ENCODE measurements around the gene ENG.
A peak's percentile ranks its signal among the peaks of the same experiment; 100 is the strongest.

The ENG gene

GRCh38 chr9:127770905-127771569 is 83.4 kb downstream of the ENG start:
- DNase-seq, result peak; percentile 73

- no peak for DNase-seq
Observed at GRCh38 chr9:127770583-127770904, 83.9 kb downstream of the ENG start.

GRCh38 chr9:127769929-127770582 is 84.4 kb downstream of the ENG start:
- DNase-seq, result no peak

- no peak for DNase-seq
Observed at GRCh38 chr9:127769101-127769500, 85.4 kb downstream of the ENG start.

- no peak for DNase-seq
Observed at GRCh38 chr9:127768698-127769097, 85.8 kb downstream of the ENG start.

- no peak for DNase-seq
Observed at GRCh38 chr9:127767909-127768331, 86.5 kb downstream of the ENG start.

GRCh38 chr9:127767410-127767809 is 87.0 kb downstream of the ENG start:
- DNase-seq, result no peak

- DNase-seq, result no peak
Observed at GRCh38 chr9:127765418-127765817, 89.0 kb downstream of the ENG start.

Measured in cortex of kidney (tissue), 1 donor.